ENCODE results near the gene GNB2. TPM values are rescaled to one million over a fixed set of nuclear protein-coding genes. Genes with fewer than 3 reads are reported as not detected.

The GNB2 gene
- total and polyA plus RNA-seq, 12 donors, result 54.1 to 365 (median 213) TPM

DNA sequence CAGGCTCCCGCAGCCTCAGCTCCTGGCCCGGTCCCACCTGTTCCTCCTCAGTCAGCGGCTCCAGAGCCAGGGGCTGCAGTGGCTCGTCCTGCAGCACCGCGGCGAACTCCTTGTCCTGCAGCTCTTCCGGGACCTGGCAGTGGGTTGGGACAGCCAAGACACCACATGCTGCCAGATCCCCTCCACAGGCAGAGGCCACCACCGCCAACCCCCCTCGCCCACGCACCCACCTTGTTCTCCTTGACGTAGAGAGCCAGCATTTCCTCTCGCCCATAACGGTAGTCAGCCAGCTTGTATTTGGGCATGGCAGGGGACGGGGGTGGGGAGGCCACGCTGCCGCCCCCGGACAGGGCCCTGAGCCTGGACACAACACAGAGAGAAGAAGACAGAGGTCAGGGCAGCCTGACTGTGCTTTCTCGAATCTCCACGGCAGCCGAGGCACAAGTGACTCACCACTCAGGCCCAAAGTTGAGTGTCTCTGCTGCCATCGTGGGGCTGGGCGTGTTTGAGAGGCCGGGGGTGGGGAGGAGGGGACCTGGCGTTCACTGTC lies 14.3 kb downstream of the GNB2 start:
- H3K27me3 ChIP-seq, result no peaks in the 10 kb centered on the region

DNA sequence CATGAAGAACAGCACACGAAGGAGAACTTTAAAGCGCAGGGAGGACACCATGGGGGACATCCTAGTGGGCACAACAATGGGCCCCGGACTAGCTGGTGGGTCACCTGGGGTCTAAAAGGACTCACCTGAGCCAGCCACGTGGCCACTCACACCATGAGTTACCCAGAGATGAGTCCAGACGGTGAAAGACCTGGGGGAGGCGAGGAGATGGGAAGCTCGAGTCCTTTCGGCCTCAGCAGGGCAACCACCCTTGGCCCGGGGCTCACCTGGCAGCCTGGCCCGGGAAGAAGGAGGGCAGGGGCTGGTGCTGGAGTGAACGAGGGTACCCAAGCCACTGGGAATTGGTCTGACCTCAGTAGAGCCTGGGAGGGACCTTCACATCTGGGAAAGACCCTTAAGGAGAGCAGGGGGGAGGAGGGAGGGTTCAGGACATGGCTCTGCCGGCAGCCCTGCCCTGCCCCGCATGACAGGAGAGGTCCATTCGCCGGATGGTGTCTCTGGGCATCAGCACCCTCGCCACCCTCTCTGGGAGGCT lies 14.9 kb downstream of the GNB2 start:
- intact Hi-C loops (cut with DNase I), result loop anchor here in 1 of 2 donors (5.0 kb wide), 2 partner anchors 116 to 221 kb away; partner anchors contain the start of gene SAP25
- H3K9me3 ChIP-seq (replicated peaks in 1 of 3), result no peaks in the 10 kb centered on the region
- H3K27ac ChIP-seq, result peak overlapping the region in 3 of 5 donors; percentile 51 to 71 (median 69)
- TF ChIP-seq POLR2A (IDR thresholded peaks at IDR 0.05), result no peak
- TF ChIP-seq, protein P1, sequence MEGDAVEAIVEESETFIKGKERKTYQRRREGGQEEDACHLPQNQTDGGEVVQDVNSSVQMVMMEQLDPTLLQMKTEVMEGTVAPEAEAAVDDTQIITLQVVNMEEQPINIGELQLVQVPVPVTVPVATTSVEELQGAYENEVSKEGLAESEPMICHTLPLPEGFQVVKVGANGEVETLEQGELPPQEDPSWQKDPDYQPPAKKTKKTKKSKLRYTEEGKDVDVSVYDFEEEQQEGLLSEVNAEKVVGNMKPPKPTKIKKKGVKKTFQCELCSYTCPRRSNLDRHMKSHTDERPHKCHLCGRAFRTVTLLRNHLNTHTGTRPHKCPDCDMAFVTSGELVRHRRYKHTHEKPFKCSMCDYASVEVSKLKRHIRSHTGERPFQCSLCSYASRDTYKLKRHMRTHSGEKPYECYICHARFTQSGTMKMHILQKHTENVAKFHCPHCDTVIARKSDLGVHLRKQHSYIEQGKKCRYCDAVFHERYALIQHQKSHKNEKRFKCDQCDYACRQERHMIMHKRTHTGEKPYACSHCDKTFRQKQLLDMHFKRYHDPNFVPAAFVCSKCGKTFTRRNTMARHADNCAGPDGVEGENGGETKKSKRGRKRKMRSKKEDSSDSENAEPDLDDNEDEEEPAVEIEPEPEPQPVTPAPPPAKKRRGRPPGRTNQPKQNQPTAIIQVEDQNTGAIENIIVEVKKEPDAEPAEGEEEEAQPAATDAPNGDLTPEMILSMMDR (IDR thresholded peaks at IDR 0.05), result no peak
- 72 to 78% (median 73%) methylated on average over 16 of the region's 16 CpGs for WGBS, 4 donors
- no peaks in the 10 kb centered on the region for H3K27me3 ChIP-seq
- H3K4me3 ChIP-seq, result no peak overlapping the region
- DNase-seq, result peak in 1 of 7 donors; percentile 9
- H3K4me1 ChIP-seq (replicated peaks in 1 of 2), result peaks cover 19 to 62% of the 10 kb centered on the region in 2 donors
- peaks cover 0 to 54% of the 10 kb centered on the region in 2 donors for H3K36me3 ChIP-seq (replicated peaks in 1 of 2)

More for the DNA sequence above, 14.3 kb downstream of the GNB2 start:
- Histone ChIP-seq H3K4me1 (replicated peaks in 1 of 2) (peaks cover 16 to 58% of the 10 kb centered on the region in 2 donors), H3K4me3 (no peak overlapping the region), H3K36me3 (replicated peaks in 1 of 2) (peaks cover 0 to 59% of the 10 kb centered on the region in 2 donors), H3K9me3 (replicated peaks in 1 of 3) (no peaks in the 10 kb centered on the region), H3K27ac (peak overlapping the region in 4 of 5 donors; percentile 32 to 71 (median 60))
- TF ChIP-seq, protein P1 (IDR thresholded peaks at IDR 0.05), result no peak
- TF ChIP-seq POLR2A (IDR thresholded peaks at IDR 0.05), result no peak
- WGBS, 4 donors, result 59 to 68% (median 62%) methylated on average over 17 to 25 of the region's 25 CpGs
- DNase-seq, result peak; percentile 69 to 83 (median 78)
- intact Hi-C loops (cut with DNase I), result loop anchor here in 1 of 2 donors (5.0 kb wide), 2 partner anchors 116 to 221 kb away; partner anchors contain the start of gene SAP25

- 75 to 82% (median 79%) methylated on average over 16 to 18 of the region's 18 CpGs for WGBS, 4 donors
- peaks cover 19 to 63% of the 10 kb centered on the region in 2 donors for H3K4me1 ChIP-seq (replicated peaks in 1 of 2)
- peak overlapping the region in 2 of 5 donors; percentile 44 to 69 for H3K27ac ChIP-seq
- H3K36me3 ChIP-seq (replicated peaks in 1 of 2), result peaks cover 0 to 43% of the 10 kb centered on the region in 2 donors
- no peaks in the 10 kb centered on the region for H3K9me3 ChIP-seq (replicated peaks in 1 of 3)
- TF ChIP-seq, protein P1 (IDR thresholded peaks at IDR 0.05), result no peak
- no peak for TF ChIP-seq POLR2A (IDR thresholded peaks at IDR 0.05)
- DNase-seq, result peak in 2 of 7 donors; percentile 23
- intact Hi-C loops (cut with DNase I), result loop anchor here in 1 of 2 donors (5.0 kb wide), 2 partner anchors 117 to 222 kb away; partner anchors contain the start of gene SAP25
- no peak overlapping the region for H3K4me3 ChIP-seq
- no peaks in the 10 kb centered on the region for H3K27me3 ChIP-seq
These were observed 15.9 kb downstream of the GNB2 start for GRCh38 chr7:100689230-100690135.
